SK-N-SH treated with all-trans-retinoic acid at 6 μM for 48 hours (cell line): ENCODE measurements around the gene RASAL2.

Experiments used
- GLIS3 ChIP-seq: fragments of 250-450 bp; sonication (Bioruptor Pico); IDR thresholded peaks from 2 replicates; pipeline ENCODE4 v1.5.0; 2020; ENCODE audit warnings: mild to moderate bottlenecking, moderate library complexity
- OSR1 ChIP-seq: fragments of 250-450 bp; sonication (Bioruptor Pico); IDR thresholded peaks from 2 replicates; pipeline ENCODE4 v1.8.0; 2022; ENCODE audit warnings: moderate library complexity, mild to moderate bottlenecking, inconsistent platforms
- PPARA ChIP-seq: fragments of 250-450 bp; sonication (Bioruptor Pico); IDR thresholded peaks from 2 replicates; pipeline ENCODE4 v1.5.0; 2020; ENCODE audit warnings: mild to moderate bottlenecking, borderline replicate concordance
- RARB ChIP-seq: fragments of 250-450 bp; sonication (Bioruptor Pico); IDR thresholded peaks from 2 replicates; pipeline ENCODE4 v1.8.0; 2021; ENCODE audit warnings: mild to moderate bottlenecking, moderate library complexity
- SNAI2 ChIP-seq: fragments of 250-450 bp; sonication (Bioruptor Pico); IDR thresholded peaks from 2 replicates; pipeline ENCODE4 v1.5.0; 2020; ENCODE audit warnings: mild to moderate bottlenecking, moderate library complexity
- TCF4 ChIP-seq: fragments of 250-450 bp; sonication (Bioruptor Pico); IDR thresholded peaks from 2 replicates; pipeline ENCODE4 v1.8.0; 2021; ENCODE audit warnings: mild to moderate bottlenecking, moderate library complexity, borderline replicate concordance
- ZC3H10 ChIP-seq: fragments of 250-450 bp; sonication (Bioruptor Pico); IDR thresholded peaks from 2 replicates; pipeline ENCODE4 v1.5.1; 2021; ENCODE audit warnings: mild to moderate bottlenecking, moderate library complexity
- ZFP30 ChIP-seq: fragments of 450-650 bp; formaldehyde crosslinking; IDR thresholded peaks from 2 replicates; pipeline ENCODE4 v1.5.0; 2022; ENCODE audit warnings: mild to moderate bottlenecking, moderate library complexity
- ZNF70 ChIP-seq: fragments of 450-650 bp; formaldehyde crosslinking; IDR thresholded peaks from 2 replicates; pipeline ENCODE4 v1.5.0; 2020; ENCODE audit warnings: mild to moderate bottlenecking, moderate library complexity
- ZNF8 ChIP-seq: fragments of 450-650 bp; formaldehyde crosslinking; IDR thresholded peaks from 2 replicates; pipeline ENCODE4 v1.5.0; 2020; ENCODE audit warnings: mild to moderate bottlenecking, moderate library complexity
- TF ChIP-seq, protein P1 (sequence below): fragments of 250-450 bp; sonication (Bioruptor Pico); IDR thresholded peaks from 2 replicates; pipeline ENCODE4 v1.5.0; 2020; ENCODE audit warnings: mild to moderate bottlenecking, moderate library complexity
- TF ChIP-seq, protein P2 (sequence below): fragments of 250-450 bp; sonication (Bioruptor Pico); IDR thresholded peaks from 2 replicates; pipeline ENCODE4 v1.8.0; 2020; ENCODE audit warnings: mild to moderate bottlenecking, moderate library complexity, borderline replicate concordance
- TF ChIP-seq, protein P3 (sequence below): fragments of 250-450 bp; sonication (Bioruptor Pico); IDR thresholded peaks from 2 replicates; pipeline ENCODE4 v1.5.1; 2021; ENCODE audit warnings: mild to moderate bottlenecking, moderate library complexity
- TF ChIP-seq, protein P4 (sequence below): fragments of 250-450 bp; sonication (Bioruptor Pico); IDR thresholded peaks from 2 replicates; pipeline ENCODE4 v1.5.1; 2020; ENCODE audit warnings: low read depth, mild to moderate bottlenecking, moderate library complexity

DNA sequence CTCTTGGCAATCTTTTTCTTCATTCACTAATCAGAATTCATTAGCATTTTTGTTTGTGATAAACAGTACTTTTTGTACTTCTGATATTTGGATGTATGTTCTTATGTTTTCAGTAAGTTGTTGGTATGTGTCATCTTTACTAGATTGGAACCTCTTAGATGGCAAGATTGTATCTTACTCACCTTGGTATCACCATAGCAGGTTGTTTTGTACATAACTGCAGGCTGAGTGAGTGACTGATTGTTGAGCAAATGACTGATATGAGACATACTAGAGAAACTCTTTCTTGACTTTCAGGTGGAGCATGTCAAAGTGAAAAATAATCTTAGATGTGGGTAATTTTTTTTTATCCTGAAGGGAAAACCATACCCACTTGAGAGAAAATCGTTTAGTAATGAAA lies 229.2 kb downstream of the RASAL2 start:
- no peak for TF ChIP-seq OSR1 (CRISPR knock-in tag)
- TF ChIP-seq RARB (CRISPR knock-in tag), result no peak
- no peak for TF ChIP-seq TCF4 (CRISPR knock-in tag)
- TF ChIP-seq, protein P1, sequence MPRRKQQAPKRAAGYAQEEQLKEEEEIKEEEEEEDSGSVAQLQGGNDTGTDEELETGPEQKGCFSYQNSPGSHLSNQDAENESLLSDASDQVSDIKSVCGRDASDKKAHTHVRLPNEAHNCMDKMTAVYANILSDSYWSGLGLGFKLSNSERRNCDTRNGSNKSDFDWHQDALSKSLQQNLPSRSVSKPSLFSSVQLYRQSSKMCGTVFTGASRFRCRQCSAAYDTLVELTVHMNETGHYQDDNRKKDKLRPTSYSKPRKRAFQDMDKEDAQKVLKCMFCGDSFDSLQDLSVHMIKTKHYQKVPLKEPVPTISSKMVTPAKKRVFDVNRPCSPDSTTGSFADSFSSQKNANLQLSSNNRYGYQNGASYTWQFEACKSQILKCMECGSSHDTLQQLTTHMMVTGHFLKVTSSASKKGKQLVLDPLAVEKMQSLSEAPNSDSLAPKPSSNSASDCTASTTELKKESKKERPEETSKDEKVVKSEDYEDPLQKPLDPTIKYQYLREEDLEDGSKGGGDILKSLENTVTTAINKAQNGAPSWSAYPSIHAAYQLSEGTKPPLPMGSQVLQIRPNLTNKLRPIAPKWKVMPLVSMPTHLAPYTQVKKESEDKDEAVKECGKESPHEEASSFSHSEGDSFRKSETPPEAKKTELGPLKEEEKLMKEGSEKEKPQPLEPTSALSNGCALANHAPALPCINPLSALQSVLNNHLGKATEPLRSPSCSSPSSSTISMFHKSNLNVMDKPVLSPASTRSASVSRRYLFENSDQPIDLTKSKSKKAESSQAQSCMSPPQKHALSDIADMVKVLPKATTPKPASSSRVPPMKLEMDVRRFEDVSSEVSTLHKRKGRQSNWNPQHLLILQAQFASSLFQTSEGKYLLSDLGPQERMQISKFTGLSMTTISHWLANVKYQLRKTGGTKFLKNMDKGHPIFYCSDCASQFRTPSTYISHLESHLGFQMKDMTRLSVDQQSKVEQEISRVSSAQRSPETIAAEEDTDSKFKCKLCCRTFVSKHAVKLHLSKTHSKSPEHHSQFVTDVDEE (CRISPR knock-in tag), result no peak
- TF ChIP-seq ZNF8 (CRISPR knock-in tag), result no peak
- TF ChIP-seq, protein P2, sequence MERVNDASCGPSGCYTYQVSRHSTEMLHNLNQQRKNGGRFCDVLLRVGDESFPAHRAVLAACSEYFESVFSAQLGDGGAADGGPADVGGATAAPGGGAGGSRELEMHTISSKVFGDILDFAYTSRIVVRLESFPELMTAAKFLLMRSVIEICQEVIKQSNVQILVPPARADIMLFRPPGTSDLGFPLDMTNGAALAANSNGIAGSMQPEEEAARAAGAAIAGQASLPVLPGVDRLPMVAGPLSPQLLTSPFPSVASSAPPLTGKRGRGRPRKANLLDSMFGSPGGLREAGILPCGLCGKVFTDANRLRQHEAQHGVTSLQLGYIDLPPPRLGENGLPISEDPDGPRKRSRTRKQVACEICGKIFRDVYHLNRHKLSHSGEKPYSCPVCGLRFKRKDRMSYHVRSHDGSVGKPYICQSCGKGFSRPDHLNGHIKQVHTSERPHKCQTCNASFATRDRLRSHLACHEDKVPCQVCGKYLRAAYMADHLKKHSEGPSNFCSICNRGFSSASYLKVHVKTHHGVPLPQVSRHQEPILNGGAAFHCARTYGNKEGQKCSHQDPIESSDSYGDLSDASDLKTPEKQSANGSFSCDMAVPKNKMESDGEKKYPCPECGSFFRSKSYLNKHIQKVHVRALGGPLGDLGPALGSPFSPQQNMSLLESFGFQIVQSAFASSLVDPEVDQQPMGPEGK (CRISPR knock-in tag), result no peak
- TF ChIP-seq, protein P3, sequence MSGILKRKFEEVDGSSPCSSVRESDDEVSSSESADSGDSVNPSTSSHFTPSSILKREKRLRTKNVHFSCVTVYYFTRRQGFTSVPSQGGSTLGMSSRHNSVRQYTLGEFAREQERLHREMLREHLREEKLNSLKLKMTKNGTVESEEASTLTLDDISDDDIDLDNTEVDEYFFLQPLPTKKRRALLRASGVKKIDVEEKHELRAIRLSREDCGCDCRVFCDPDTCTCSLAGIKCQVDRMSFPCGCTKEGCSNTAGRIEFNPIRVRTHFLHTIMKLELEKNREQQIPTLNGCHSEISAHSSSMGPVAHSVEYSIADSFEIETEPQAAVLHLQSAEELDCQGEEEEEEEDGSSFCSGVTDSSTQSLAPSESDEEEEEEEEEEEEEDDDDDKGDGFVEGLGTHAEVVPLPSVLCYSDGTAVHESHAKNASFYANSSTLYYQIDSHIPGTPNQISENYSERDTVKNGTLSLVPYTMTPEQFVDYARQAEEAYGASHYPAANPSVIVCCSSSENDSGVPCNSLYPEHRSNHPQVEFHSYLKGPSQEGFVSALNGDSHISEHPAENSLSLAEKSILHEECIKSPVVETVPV (CRISPR knock-in tag), result no peak
- TF ChIP-seq ZFP30 (CRISPR knock-in tag), result no peak
- no peak for TF ChIP-seq ZC3H10 (CRISPR knock-in tag)
- TF ChIP-seq PPARA (CRISPR knock-in tag), result no peak
- no peak for TF ChIP-seq ZNF70 (CRISPR knock-in tag)
- TF ChIP-seq, protein P4, sequence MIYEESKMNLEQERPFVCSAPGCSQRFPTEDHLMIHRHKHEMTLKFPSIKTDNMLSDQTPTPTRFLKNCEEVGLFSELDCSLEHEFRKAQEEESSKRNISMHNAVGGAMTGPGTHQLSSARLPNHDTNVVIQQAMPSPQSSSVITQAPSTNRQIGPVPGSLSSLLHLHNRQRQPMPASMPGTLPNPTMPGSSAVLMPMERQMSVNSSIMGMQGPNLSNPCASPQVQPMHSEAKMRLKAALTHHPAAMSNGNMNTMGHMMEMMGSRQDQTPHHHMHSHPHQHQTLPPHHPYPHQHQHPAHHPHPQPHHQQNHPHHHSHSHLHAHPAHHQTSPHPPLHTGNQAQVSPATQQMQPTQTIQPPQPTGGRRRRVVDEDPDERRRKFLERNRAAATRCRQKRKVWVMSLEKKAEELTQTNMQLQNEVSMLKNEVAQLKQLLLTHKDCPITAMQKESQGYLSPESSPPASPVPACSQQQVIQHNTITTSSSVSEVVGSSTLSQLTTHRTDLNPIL (CRISPR knock-in tag), result no peak
- no peak for TF ChIP-seq SNAI2 (CRISPR knock-in tag)
- TF ChIP-seq GLIS3 (CRISPR knock-in tag), result no peak
